ENCODE data around the gene TOLLIP.

Gene TOLLIP

GRCh38 chr11:1283091-1283511 is 26.3 kb downstream of the TOLLIP start:
- Histone ChIP-seq H3K4me3 (ENCODE audit: low read length in 2 of 2) (no peak overlapping the region), H3K9ac (ENCODE audit: low read depth in 1 of 2, low read length in 2 of 2) (no peak overlapping the region), H3K27ac (ENCODE audit: low read depth in 2 of 2, low read length in 2 of 2) (no peak overlapping the region), H3K9me3 (ENCODE audit: control insufficient read depth in 2 of 2, low read length in 2 of 2) (no peaks in the 10 kb centered on the region), H3K4me1 (ENCODE audit: control insufficient read depth in 2 of 2, insufficient read depth in 2 of 2, low read length in 2 of 2) (no peaks in the 10 kb centered on the region), H3K36me3 (ENCODE audit: control insufficient read depth in 2 of 2, insufficient read depth in 2 of 2, low read length in 2 of 2) (peaks cover 31 to 71% of the 10 kb centered on the region in 2 donors), H3K27me3 (ENCODE audit: control insufficient read depth in 2 of 2, insufficient read depth in 2 of 2, low read length in 2 of 2) (no peaks in the 10 kb centered on the region)

GRCh38 chr11:1281974-1282365 is 27.5 kb downstream of the TOLLIP start:
- H3K9ac ChIP-seq (ENCODE audit: low read depth in 1 of 2, low read length in 2 of 2), result no peak overlapping the region
- no peak overlapping the region for H3K4me3 ChIP-seq (ENCODE audit: low read length in 2 of 2)
- H3K36me3 ChIP-seq (ENCODE audit: control insufficient read depth in 2 of 2, insufficient read depth in 2 of 2, low read length in 2 of 2), result peaks cover 28 to 70% of the 10 kb centered on the region in 2 donors
- no peaks in the 10 kb centered on the region for H3K9me3 ChIP-seq (ENCODE audit: control insufficient read depth in 2 of 2, low read length in 2 of 2)
- no peaks in the 10 kb centered on the region for H3K27me3 ChIP-seq (ENCODE audit: control insufficient read depth in 2 of 2, insufficient read depth in 2 of 2, low read length in 2 of 2)
- H3K27ac ChIP-seq (ENCODE audit: low read depth in 2 of 2, low read length in 2 of 2), result no peak overlapping the region
- no peaks in the 10 kb centered on the region for H3K4me1 ChIP-seq (ENCODE audit: control insufficient read depth in 2 of 2, insufficient read depth in 2 of 2, low read length in 2 of 2)

- H3K27ac ChIP-seq (ENCODE audit: low read depth in 2 of 2, low read length in 2 of 2), result no peak overlapping the region
Measured at GRCh38 chr11:1281326-1281973, 28.0 kb downstream of the TOLLIP start.

GRCh38 chr11:1280116-1281035 is 29.1 kb downstream of the TOLLIP start:
- Histone ChIP-seq H3K9ac (ENCODE audit: low read depth in 1 of 2, low read length in 2 of 2) (no peak overlapping the region), H3K27ac (ENCODE audit: low read depth in 2 of 2, low read length in 2 of 2) (no peak overlapping the region), H3K9me3 (ENCODE audit: control insufficient read depth in 2 of 2, low read length in 2 of 2) (no peaks in the 10 kb centered on the region), H3K4me3 (ENCODE audit: low read length in 2 of 2) (no peak overlapping the region), H3K36me3 (ENCODE audit: control insufficient read depth in 2 of 2, insufficient read depth in 2 of 2, low read length in 2 of 2) (peaks cover 37 to 69% of the 10 kb centered on the region in 2 donors), H3K27me3 (ENCODE audit: control insufficient read depth in 2 of 2, insufficient read depth in 2 of 2, low read length in 2 of 2) (no peaks in the 10 kb centered on the region), H3K4me1 (ENCODE audit: control insufficient read depth in 2 of 2, insufficient read depth in 2 of 2, low read length in 2 of 2) (no peaks in the 10 kb centered on the region)

More at GRCh38 chr11:1281326-1281973, 28.0 kb downstream of the TOLLIP start:
- no peak overlapping the region for H3K9ac ChIP-seq (ENCODE audit: low read depth in 1 of 2, low read length in 2 of 2)
- no peaks in the 10 kb centered on the region for H3K27me3 ChIP-seq (ENCODE audit: control insufficient read depth in 2 of 2, insufficient read depth in 2 of 2, low read length in 2 of 2)
- H3K4me3 ChIP-seq (ENCODE audit: low read length in 2 of 2), result no peak overlapping the region
- no peaks in the 10 kb centered on the region for H3K4me1 ChIP-seq (ENCODE audit: control insufficient read depth in 2 of 2, insufficient read depth in 2 of 2, low read length in 2 of 2)
- no peaks in the 10 kb centered on the region for H3K9me3 ChIP-seq (ENCODE audit: control insufficient read depth in 2 of 2, low read length in 2 of 2)
- peaks cover 29 to 70% of the 10 kb centered on the region in 2 donors for H3K36me3 ChIP-seq (ENCODE audit: control insufficient read depth in 2 of 2, insufficient read depth in 2 of 2, low read length in 2 of 2)

- H3K4me1 ChIP-seq (ENCODE audit: control insufficient read depth in 2 of 2, insufficient read depth in 2 of 2, low read length in 2 of 2), result no peaks in the 10 kb centered on the region
- H3K27me3 ChIP-seq (ENCODE audit: control insufficient read depth in 2 of 2, insufficient read depth in 2 of 2, low read length in 2 of 2), result no peaks in the 10 kb centered on the region
- no peak overlapping the region for H3K9ac ChIP-seq (ENCODE audit: low read depth in 1 of 2, low read length in 2 of 2)
- no peak overlapping the region for H3K4me3 ChIP-seq (ENCODE audit: low read length in 2 of 2)
- no peaks in the 10 kb centered on the region for H3K9me3 ChIP-seq (ENCODE audit: control insufficient read depth in 2 of 2, low read length in 2 of 2)
- H3K27ac ChIP-seq (ENCODE audit: low read depth in 2 of 2, low read length in 2 of 2), result no peak overlapping the region
- peaks cover 33 to 66% of the 10 kb centered on the region in 2 donors for H3K36me3 ChIP-seq (ENCODE audit: control insufficient read depth in 2 of 2, insufficient read depth in 2 of 2, low read length in 2 of 2)
Measured at GRCh38 chr11:1279674-1280055, 29.8 kb downstream of the TOLLIP start.

GRCh38 chr11:1278766-1279673 is 30.4 kb downstream of the TOLLIP start:
- Histone ChIP-seq H3K9ac (ENCODE audit: low read depth in 1 of 2, low read length in 2 of 2) (no peak overlapping the region), H3K36me3 (ENCODE audit: control insufficient read depth in 2 of 2, insufficient read depth in 2 of 2, low read length in 2 of 2) (peaks cover 32 to 63% of the 10 kb centered on the region in 2 donors), H3K4me1 (ENCODE audit: control insufficient read depth in 2 of 2, insufficient read depth in 2 of 2, low read length in 2 of 2) (no peaks in the 10 kb centered on the region)

GRCh38 chr11:1277936-1278512 is 31.4 kb downstream of the TOLLIP start:
- Histone ChIP-seq H3K9ac (ENCODE audit: low read depth in 1 of 2, low read length in 2 of 2) (no peak overlapping the region), H3K4me1 (ENCODE audit: control insufficient read depth in 2 of 2, insufficient read depth in 2 of 2, low read length in 2 of 2) (no peaks in the 10 kb centered on the region), H3K27ac (ENCODE audit: low read depth in 2 of 2, low read length in 2 of 2) (no peak overlapping the region), H3K9me3 (ENCODE audit: control insufficient read depth in 2 of 2, low read length in 2 of 2) (no peaks in the 10 kb centered on the region), H3K27me3 (ENCODE audit: control insufficient read depth in 2 of 2, insufficient read depth in 2 of 2, low read length in 2 of 2) (no peaks in the 10 kb centered on the region), H3K36me3 (ENCODE audit: control insufficient read depth in 2 of 2, insufficient read depth in 2 of 2, low read length in 2 of 2) (peaks cover 29 to 54% of the 10 kb centered on the region in 2 donors), H3K4me3 (ENCODE audit: low read length in 2 of 2) (no peak overlapping the region)

More at GRCh38 chr11:1278766-1279673, 30.4 kb downstream of the TOLLIP start:
- H3K4me3 ChIP-seq (ENCODE audit: low read length in 2 of 2), result no peak overlapping the region
- H3K27ac ChIP-seq (ENCODE audit: low read depth in 2 of 2, low read length in 2 of 2), result no peak overlapping the region
- no peaks in the 10 kb centered on the region for H3K9me3 ChIP-seq (ENCODE audit: control insufficient read depth in 2 of 2, low read length in 2 of 2)
- H3K27me3 ChIP-seq (ENCODE audit: control insufficient read depth in 2 of 2, insufficient read depth in 2 of 2, low read length in 2 of 2), result no peaks in the 10 kb centered on the region

GRCh38 chr11:1276866-1277615 is 32.4 kb downstream of the TOLLIP start:
- Histone ChIP-seq H3K27ac (ENCODE audit: low read depth in 2 of 2, low read length in 2 of 2) (no peak overlapping the region), H3K9ac (ENCODE audit: low read depth in 1 of 2, low read length in 2 of 2) (no peak overlapping the region), H3K4me1 (ENCODE audit: control insufficient read depth in 2 of 2, insufficient read depth in 2 of 2, low read length in 2 of 2) (no peaks in the 10 kb centered on the region), H3K36me3 (ENCODE audit: control insufficient read depth in 2 of 2, insufficient read depth in 2 of 2, low read length in 2 of 2) (peaks cover 26 to 54% of the 10 kb centered on the region in 2 donors), H3K4me3 (ENCODE audit: low read length in 2 of 2) (no peak overlapping the region), H3K27me3 (ENCODE audit: control insufficient read depth in 2 of 2, insufficient read depth in 2 of 2, low read length in 2 of 2) (no peaks in the 10 kb centered on the region), H3K9me3 (ENCODE audit: control insufficient read depth in 2 of 2, low read length in 2 of 2) (no peaks in the 10 kb centered on the region)

Measured in mucosa of rectum (tissue), 2 donors.